ENCODE results near the gene HERPUD1. TPM values are rescaled to one million over a fixed set of nuclear protein-coding genes. Genes with fewer than 3 reads are reported as not detected.

The HERPUD1 gene
- total and polyA plus RNA-seq, 4 donors: 77.2 to 245 (median 132) TPM

DNA sequence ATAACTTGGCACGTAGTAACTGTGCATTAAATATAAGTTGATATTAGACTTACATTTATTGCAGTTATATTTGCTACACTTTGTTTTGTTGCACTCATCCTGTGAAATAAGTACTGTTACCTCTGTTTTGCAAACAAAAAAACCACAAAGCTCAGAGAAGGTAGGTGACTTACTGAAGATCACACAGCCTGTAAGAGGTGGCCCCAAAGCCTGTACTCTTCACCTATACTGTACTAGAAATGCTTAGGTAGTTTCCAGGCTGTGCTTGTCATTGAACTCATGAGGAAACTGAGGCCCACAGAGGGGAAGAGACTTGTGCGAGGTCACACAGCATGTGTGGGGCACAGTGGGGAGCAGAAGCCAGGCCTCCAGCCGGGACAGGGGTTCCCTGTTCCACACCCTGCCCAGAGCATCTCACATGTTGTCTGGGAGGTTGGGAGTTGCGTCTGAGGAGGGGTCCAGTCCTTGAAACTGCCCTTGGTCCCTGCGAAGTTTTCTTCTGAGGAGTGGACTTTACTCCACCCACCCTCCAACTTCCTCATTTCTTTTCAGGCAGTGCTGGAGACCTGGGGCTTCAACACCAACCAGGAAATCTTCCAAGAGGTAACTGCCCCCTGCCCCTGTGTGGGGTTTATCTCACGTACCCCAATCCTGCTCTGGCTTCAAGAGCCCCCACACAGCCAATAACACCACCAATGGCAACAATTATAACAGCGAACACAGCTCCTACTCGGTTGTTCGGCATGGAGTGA lies 42.8 kb downstream of the HERPUD1 start:
- 56% methylated on average over 2 of the region's 9 CpGs for WGBS (ENCODE audit: insufficient coverage)
- H3K9me3 ChIP-seq (ENCODE audit: control insufficient read depth, insufficient read depth, low read length): no peaks in the 10 kb centered on the region
- H3K4me3 ChIP-seq (ENCODE audit: low read depth, low read length): no peak overlapping the region
- no peak overlapping the region for H3K27ac ChIP-seq (ENCODE audit: low read depth, low read length)
- no peaks in the 10 kb centered on the region for H3K27me3 ChIP-seq (ENCODE audit: control insufficient read depth, insufficient read depth, low read length)
- no peaks in the 10 kb centered on the region for H3K36me3 ChIP-seq (ENCODE audit: control insufficient read depth, insufficient read depth, low read length)
- DNase-seq (ENCODE audit: low read depth in 4 of 6, low spot score in 6 of 6): no peak
- no peaks in the 10 kb centered on the region for H3K4me1 ChIP-seq (ENCODE audit: control insufficient read depth, insufficient read depth, low read length)

DNA sequence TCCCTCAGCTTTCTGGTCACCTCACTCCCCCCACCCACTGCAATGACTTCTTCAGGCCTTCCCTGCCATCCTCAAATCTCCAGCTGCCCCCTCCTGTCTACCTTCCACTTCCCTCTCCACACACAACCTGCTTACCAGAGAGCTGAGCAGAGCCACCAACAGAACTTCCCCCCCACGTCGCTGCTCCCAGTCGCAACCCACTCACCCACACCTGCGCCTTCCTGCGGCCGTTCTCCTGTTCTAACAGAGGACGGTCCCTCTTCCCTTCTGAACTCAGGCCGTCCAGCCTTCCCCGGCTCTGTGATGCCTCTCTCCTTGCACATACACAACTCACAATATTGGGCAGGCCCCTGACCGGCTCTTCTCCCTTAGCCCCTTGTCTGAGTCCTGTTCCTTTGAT lies 43.8 kb downstream of the HERPUD1 start:
- DNase-seq (ENCODE audit: low read depth in 4 of 6, low spot score in 6 of 6): no peak
- H3K4me1 ChIP-seq (ENCODE audit: control insufficient read depth, insufficient read depth, low read length): no peaks in the 10 kb centered on the region
- no peak overlapping the region for H3K27ac ChIP-seq (ENCODE audit: low read depth, low read length)
- no peaks in the 10 kb centered on the region for H3K27me3 ChIP-seq (ENCODE audit: control insufficient read depth, insufficient read depth, low read length)
- no peaks in the 10 kb centered on the region for H3K36me3 ChIP-seq (ENCODE audit: control insufficient read depth, insufficient read depth, low read length)
- 95% methylated on average over 10 of the region's 10 CpGs for WGBS (ENCODE audit: insufficient coverage)
- H3K4me3 ChIP-seq (ENCODE audit: low read depth, low read length): no peak overlapping the region
- H3K9me3 ChIP-seq (ENCODE audit: control insufficient read depth, insufficient read depth, low read length): no peaks in the 10 kb centered on the region

DNA sequence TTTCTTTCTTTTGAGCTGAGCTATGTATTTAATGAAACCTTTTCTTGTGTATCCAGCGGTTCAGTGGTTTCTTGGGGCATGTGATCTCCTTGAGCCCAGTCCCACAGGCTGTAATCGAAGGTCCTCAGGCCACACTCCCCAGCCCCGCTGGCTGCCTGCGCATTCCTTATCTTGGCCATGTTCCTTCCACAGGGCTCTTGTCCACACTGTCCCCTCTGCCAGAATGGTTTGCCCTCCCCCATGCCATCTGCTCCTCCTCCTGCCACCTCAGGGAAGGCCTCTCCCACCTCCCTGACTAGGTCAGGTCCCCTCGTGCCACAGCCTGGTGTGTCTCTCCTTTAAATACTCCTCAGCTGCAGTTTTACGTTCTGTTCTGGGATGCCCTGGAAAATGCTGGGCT lies 45.3 kb downstream of the HERPUD1 start:
- no peak for DNase-seq (ENCODE audit: low read depth in 4 of 6, low spot score in 6 of 6)
- Histone ChIP-seq H3K27me3 (ENCODE audit: control insufficient read depth, insufficient read depth, low read length) (no peaks in the 10 kb centered on the region), H3K9me3 (ENCODE audit: control insufficient read depth, insufficient read depth, low read length) (no peaks in the 10 kb centered on the region), H3K36me3 (ENCODE audit: control insufficient read depth, insufficient read depth, low read length) (no peaks in the 10 kb centered on the region), H3K27ac (ENCODE audit: low read depth, low read length) (no peak overlapping the region), H3K4me3 (ENCODE audit: low read depth, low read length) (no peak overlapping the region), H3K4me1 (ENCODE audit: control insufficient read depth, insufficient read depth, low read length) (no peaks in the 10 kb centered on the region)
- WGBS (ENCODE audit: insufficient coverage): 79% methylated on average over 6 of the region's 6 CpGs

DNA sequence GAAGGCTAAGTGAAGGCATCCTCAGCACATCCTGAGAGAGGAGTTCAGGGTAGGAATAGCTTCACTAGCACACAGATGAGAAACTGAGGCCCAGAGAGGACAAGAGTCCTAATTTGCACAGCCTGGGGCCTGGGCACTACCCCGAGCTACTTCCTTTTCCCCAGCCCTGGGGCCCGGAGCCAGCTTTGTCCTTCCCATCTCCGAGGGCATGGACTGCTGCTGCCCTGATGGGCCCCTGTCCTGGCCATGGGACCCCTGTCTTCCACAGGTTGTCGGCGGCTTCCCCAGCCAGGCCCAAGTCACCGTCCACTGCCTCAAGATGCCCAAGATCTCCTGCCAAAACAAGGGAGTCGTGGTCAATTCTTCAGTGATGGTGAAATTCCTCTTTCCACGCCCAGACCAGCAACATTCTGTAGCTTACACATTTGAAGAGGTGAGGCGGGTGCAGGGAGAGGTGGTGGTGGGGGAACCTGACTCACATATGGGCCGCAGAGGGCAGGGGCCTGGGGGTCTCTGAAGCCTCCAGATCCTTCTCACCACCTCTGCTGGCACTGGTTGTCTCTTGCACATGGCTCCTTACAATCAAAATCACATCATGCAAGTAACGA lies 46.0 kb downstream of the HERPUD1 start:
- H3K27me3 ChIP-seq (ENCODE audit: control insufficient read depth, insufficient read depth, low read length): no peaks in the 10 kb centered on the region
- no peak overlapping the region for H3K27ac ChIP-seq (ENCODE audit: low read depth, low read length)
- 89% methylated on average over 8 of the region's 11 CpGs for WGBS (ENCODE audit: insufficient coverage)
- H3K36me3 ChIP-seq (ENCODE audit: control insufficient read depth, insufficient read depth, low read length): no peaks in the 10 kb centered on the region
- no peak overlapping the region for H3K4me3 ChIP-seq (ENCODE audit: low read depth, low read length)
- H3K9me3 ChIP-seq (ENCODE audit: control insufficient read depth, insufficient read depth, low read length): no peaks in the 10 kb centered on the region
- DNase-seq (ENCODE audit: low read depth in 4 of 6, low spot score in 6 of 6): no peak
- no peaks in the 10 kb centered on the region for H3K4me1 ChIP-seq (ENCODE audit: control insufficient read depth, insufficient read depth, low read length)

DNA sequence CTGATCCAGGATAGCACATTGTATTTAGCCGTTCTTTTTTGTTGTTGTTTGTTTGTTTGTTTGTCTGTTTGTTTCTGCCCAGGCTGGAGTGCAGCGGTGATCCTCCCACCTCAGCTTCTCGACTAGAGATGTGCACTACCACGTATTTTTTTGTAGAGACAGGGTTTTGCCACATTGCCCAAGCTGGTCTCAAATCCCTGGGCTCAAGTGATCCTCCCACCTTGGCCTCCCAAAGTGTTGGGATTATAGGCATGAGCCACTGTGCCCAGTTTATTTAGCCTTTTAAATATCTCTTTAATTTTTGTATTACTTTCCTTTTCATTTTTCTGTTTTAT lies 48.2 kb downstream of the HERPUD1 start:
- no peak overlapping the region for H3K4me3 ChIP-seq (ENCODE audit: low read depth, low read length)
- no peaks in the 10 kb centered on the region for H3K4me1 ChIP-seq (ENCODE audit: control insufficient read depth, insufficient read depth, low read length)
- no CpG with 5 or more reads among the region's 4 CpGs for WGBS (ENCODE audit: insufficient coverage)
- no peaks in the 10 kb centered on the region for H3K36me3 ChIP-seq (ENCODE audit: control insufficient read depth, insufficient read depth, low read length)
- DNase-seq (ENCODE audit: low read depth in 4 of 6, low spot score in 6 of 6): no peak
- H3K27ac ChIP-seq (ENCODE audit: low read depth, low read length): no peak overlapping the region
- H3K9me3 ChIP-seq (ENCODE audit: control insufficient read depth, insufficient read depth, low read length): no peaks in the 10 kb centered on the region
- H3K27me3 ChIP-seq (ENCODE audit: control insufficient read depth, insufficient read depth, low read length): no peaks in the 10 kb centered on the region

DNA sequence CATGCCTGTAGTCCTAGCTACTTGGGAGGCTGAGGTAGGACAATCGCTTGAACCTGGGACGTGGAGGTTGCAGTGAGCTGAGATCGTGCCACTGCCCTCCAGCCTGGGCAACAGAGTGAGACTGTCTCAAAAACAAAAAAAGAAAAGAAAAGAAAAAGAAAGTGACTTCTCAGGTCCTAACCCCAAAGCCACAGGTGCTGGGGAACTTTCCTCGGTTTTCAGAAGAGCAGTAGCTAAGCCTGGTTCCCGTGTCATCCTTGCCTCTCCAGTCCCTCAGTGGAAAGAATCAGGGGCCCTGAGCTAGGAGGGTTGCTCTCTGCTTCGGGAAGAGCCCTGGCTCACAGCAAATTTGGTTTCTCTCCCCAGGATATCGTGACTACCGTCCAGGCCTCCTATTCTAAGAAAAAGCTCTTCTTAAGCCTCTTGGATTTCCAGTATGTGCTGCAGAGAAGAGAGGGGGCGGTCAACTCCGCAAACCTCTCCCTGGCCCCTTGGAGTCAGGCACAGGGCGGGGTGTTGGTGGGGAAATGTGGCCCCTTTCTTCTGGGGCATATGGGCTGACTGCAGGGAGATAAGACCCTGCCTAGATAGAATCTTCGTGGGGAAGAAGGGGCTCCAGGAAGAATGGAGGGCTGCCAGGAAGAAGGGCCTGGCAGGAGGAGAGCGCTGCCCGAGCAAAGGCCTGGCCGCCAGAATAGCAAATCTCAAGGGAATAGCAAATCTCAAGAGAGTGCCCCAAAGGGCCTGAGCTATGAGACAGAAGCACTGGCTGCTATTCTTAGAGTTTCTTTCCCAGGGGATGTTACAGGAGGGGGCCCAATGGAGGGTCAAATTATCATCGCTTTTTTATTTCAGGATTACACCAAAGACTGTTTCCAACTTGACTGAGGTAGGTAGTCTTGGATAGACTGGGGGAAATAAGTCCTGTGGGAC lies 49.1 kb downstream of the HERPUD1 start:
- no peak overlapping the region for H3K27ac ChIP-seq (ENCODE audit: low read depth, low read length)

DNA sequence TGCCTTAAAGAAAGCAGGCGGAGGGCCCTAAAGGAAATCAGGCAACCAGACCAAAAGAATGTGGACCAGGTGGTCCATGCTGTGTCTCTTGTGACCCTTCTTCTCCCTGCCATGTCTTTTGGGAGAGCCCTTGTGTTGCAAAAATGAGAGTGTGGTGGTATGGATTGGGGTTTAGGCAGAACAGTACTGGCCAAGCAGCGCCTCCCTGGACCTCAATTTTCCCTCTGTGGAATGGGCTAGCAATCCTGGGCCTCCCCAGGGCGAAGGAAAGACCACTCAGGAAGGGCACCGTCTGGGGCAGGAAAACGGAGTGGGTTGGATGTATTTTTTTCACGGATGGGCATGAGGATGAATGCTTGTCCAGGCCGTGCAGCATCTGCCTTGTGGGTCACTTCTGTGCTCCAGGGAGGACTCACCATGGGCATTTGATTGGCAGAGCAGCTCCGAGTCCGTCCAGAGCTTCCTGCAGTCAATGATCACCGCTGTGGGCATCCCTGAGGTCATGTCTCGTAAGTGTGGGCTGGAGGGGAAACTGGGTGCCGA lies 49.9 kb downstream of the HERPUD1 start:
- H3K36me3 ChIP-seq (ENCODE audit: control insufficient read depth, insufficient read depth, low read length): no peaks in the 10 kb centered on the region
- WGBS (ENCODE audit: insufficient coverage): 86% methylated on average over 11 of the region's 12 CpGs
- no peaks in the 10 kb centered on the region for H3K27me3 ChIP-seq (ENCODE audit: control insufficient read depth, insufficient read depth, low read length)
- no peak for DNase-seq (ENCODE audit: low read depth in 4 of 6, low spot score in 6 of 6)
- H3K27ac ChIP-seq (ENCODE audit: low read depth, low read length): no peak overlapping the region
- no peaks in the 10 kb centered on the region for H3K4me1 ChIP-seq (ENCODE audit: control insufficient read depth, insufficient read depth, low read length)
- no peaks in the 10 kb centered on the region for H3K9me3 ChIP-seq (ENCODE audit: control insufficient read depth, insufficient read depth, low read length)
- no peak overlapping the region for H3K4me3 ChIP-seq (ENCODE audit: low read depth, low read length)

More for the DNA sequence above, 49.1 kb downstream of the HERPUD1 start:
- no peak overlapping the region for H3K4me3 ChIP-seq (ENCODE audit: low read depth, low read length)
- WGBS (ENCODE audit: insufficient coverage): 72% methylated on average over 15 of the region's 16 CpGs
- no peaks in the 10 kb centered on the region for H3K4me1 ChIP-seq (ENCODE audit: control insufficient read depth, insufficient read depth, low read length)
- H3K36me3 ChIP-seq (ENCODE audit: control insufficient read depth, insufficient read depth, low read length): no peaks in the 10 kb centered on the region
- H3K27me3 ChIP-seq (ENCODE audit: control insufficient read depth, insufficient read depth, low read length): no peaks in the 10 kb centered on the region
- no peaks in the 10 kb centered on the region for H3K9me3 ChIP-seq (ENCODE audit: control insufficient read depth, insufficient read depth, low read length)
- DNase-seq (ENCODE audit: low read depth in 4 of 6, low spot score in 6 of 6): no peak

DNA sequence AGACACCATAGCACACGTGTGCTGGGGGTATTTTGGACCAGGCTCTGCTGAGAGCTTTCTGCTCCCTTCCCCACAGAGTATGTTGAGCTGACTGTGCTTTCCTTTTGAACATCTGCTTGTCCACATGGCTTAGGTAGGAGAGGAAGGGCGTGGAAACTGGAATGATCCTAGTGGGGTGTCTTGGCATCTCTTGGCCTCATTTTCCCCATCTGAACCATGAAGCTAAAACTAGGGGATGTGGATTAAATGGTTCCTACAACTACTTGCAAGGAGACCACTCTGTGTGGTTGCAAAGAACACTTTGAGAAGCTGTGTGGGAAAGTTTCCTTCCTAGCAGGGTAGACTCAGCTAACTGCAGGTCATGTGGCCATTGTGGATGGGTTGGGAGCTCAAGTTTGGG lies 50.8 kb downstream of the HERPUD1 start:
- Histone ChIP-seq H3K27me3 (ENCODE audit: control insufficient read depth, insufficient read depth, low read length) (no peaks in the 10 kb centered on the region), H3K4me3 (ENCODE audit: low read depth, low read length) (no peak overlapping the region), H3K27ac (ENCODE audit: low read depth, low read length) (no peak overlapping the region), H3K36me3 (ENCODE audit: control insufficient read depth, insufficient read depth, low read length) (no peaks in the 10 kb centered on the region), H3K9me3 (ENCODE audit: control insufficient read depth, insufficient read depth, low read length) (no peaks in the 10 kb centered on the region), H3K4me1 (ENCODE audit: control insufficient read depth, insufficient read depth, low read length) (no peaks in the 10 kb centered on the region)
- WGBS (ENCODE audit: insufficient coverage): no CpG with 5 or more reads among the region's 2 CpGs
- DNase-seq (ENCODE audit: low read depth in 4 of 6, low spot score in 6 of 6): no peak

DNA sequence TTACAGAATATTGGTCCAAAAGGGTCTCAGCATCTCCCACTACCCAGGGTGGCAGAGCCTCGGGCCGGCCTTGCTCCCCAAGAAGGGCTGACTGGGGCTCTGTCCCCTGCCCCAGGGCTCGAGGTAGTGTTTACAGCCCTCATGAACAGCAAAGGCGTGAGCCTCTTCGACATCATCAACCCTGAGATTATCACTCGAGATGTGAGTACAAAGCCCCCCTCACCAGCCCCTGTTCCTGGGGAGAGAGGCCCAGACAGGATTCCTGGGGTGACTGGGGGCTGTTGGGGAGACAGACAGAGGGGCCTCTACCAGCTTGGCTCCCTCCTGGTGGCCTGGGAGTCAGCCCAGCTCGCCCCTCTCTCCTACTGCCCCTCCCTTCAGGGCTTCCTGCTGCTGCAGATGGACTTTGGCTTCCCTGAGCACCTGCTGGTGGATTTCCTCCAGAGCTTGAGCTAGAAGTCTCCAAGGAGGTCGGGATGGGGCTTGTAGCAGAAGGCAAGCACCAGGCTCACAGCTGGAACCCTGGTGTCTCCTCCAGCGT lies 51.3 kb downstream of the HERPUD1 start:
- Histone ChIP-seq H3K27me3 (ENCODE audit: control insufficient read depth, insufficient read depth, low read length) (no peaks in the 10 kb centered on the region), H3K36me3 (ENCODE audit: control insufficient read depth, insufficient read depth, low read length) (no peaks in the 10 kb centered on the region), H3K4me3 (ENCODE audit: low read depth, low read length) (no peak overlapping the region), H3K9me3 (ENCODE audit: control insufficient read depth, insufficient read depth, low read length) (no peaks in the 10 kb centered on the region), H3K27ac (ENCODE audit: low read depth, low read length) (no peak overlapping the region), H3K4me1 (ENCODE audit: control insufficient read depth, insufficient read depth, low read length) (no peaks in the 10 kb centered on the region)
- no peak for DNase-seq (ENCODE audit: low read depth in 4 of 6, low spot score in 6 of 6)
- WGBS (ENCODE audit: insufficient coverage): 56% methylated on average over 3 of the region's 9 CpGs
